SKM-1 treated with dmso at 0.1 percent for 144 hours (cell line): ENCODE results near the gene VEGFC.

ENCODE experiments used
- DNase-seq: peaks from one replicate; lab custom pipeline; 2025; ENCODE audit not compliant: unreplicated experiment; lab: John Stamatoyannopoulos, UW

Gene VEGFC, protein sequence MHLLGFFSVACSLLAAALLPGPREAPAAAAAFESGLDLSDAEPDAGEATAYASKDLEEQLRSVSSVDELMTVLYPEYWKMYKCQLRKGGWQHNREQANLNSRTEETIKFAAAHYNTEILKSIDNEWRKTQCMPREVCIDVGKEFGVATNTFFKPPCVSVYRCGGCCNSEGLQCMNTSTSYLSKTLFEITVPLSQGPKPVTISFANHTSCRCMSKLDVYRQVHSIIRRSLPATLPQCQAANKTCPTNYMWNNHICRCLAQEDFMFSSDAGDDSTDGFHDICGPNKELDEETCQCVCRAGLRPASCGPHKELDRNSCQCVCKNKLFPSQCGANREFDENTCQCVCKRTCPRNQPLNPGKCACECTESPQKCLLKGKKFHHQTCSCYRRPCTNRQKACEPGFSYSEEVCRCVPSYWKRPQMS

DNA sequence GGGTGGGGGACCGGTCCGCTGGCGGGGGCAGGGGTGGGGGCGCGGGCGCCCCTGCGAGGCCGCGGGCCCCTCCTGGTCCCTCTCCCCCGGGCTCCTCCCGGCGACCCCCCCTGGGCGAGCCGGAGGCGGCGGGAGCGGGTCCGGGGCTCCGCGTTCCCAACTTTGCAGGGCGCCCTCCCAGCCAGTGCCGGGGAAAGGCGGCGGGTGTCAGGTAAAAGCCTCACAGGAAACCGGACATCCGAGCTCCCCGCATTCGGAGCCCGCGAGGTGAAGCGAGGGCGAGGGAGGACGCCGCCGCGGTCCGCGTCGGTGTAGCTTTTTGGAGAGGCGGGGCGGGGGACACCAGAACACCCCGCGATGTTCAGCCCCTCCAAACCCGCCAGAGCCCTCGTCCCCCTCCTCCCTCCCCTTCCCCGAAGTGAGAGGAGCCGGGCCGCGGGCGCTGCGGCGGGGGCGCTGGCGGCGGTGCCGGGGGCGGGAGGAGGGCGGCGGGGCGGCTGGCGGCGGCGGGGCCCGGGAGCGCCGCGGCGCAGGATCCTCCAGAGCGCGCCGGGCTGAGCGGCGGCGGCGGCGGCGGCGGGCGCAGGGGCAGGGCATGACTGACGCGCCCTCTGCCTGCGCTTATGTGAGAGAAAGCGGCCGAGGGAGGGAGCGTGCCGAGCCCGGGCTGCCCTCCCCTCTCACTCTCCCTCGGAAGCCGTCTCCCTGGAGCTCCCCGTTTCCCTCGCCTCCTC lies at the start of gene VEGFC:
Gene VEGFC (minus strand): TSS at position 597 of the 734 bp plus-strand sequence. CDS start 611 bp downstream, outside the sequence.
- DNase-seq: peak; percentile 43

DNA sequence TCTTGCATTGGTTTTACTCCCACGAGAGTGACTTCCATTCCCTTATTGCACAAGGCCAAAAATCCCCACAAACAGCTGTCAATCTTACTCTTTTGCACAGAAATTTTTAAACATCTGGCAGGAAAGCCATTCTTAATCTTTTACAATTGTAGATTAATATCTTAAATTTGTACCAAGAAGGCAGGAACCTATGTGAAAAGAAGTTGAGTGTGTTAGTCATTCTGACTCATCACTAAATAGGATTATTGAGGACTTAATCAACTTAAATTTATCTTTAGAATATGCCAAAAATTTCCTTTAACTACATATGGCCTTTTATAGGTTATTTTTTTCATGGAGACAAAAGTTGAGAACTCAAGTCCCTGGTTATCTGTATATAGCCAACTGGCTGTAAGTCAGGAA lies 49.0 kb upstream of the VEGFC start:
- DNase-seq: no peak

DNA sequence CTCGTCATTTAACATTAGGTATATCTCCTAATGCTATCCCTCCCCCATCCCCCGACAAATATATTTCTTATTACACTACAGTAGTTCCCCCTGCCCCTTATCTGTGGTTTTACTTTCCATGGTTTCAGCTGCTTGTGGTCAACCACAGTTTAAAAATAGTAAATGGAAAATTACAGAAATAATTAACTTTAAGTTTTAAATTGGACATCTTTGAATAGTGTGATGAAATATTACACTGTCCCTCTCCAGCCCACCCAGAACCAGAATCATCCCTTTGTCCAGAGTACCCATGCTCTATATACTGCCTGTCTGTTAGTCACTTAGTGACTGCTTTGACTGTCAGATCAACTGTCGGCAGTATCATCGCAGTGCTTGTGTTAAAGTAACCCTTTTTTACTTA lies 47.4 kb upstream of the VEGFC start:
- no peak for DNase-seq

DNA sequence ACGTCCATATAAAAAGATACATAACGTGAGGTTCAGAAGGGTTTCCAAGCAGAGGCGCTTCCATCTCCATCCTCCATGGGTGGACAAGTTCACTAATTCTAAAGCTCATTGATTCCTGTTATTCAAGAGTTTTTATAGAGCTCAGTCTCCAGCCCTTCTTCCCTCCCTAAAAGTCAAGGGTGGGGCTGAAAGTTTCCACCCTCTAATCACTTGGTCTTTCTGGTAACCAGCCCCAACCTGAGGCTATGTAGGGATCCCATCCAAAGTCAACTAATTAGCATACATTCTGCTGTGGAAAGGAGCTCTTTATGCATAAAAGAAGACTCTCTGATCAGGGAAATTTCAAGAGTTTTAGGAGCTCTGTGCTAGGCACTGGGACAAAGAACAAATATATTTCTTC lies 46.9 kb upstream of the VEGFC start:
- DNase-seq: no peak

DNA sequence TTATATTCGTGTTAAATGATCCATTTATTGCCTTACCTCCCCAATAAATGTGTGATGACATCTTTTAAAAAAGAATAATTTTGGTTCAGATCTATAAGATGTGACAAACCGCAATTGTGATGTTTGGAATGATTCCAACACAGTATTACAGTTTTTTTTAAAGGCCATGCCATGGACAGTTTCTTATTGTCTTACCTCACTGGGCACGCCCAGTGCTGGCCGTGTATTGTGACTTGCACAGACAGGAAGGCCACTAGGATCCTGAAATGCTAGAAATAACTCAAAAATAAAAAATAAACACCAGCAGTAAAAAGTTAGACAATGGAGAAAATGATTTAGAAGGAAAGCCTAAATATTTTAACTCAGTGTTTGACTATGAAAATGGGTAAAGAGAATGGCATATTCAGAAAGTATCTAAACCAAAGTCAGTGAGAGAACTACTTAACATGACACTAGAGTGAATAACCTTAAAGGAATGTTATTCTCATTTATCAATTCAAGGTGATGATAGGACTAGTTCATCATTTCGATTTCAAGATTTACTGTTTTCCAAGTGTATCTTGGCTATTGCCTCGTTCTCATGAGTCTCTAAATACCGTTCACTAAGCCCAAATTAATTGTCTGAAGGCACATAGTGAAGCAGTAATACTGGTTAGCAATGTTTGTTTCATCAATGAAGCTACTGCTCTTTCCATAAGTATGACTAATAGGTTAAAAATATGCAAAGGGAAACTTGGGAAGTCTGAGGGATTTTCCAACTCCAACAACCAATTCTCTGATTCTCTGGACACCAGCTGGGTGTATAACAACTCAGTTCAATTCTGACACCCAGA lies 46.1 kb upstream of the VEGFC start:
- DNase-seq: no peak

DNA sequence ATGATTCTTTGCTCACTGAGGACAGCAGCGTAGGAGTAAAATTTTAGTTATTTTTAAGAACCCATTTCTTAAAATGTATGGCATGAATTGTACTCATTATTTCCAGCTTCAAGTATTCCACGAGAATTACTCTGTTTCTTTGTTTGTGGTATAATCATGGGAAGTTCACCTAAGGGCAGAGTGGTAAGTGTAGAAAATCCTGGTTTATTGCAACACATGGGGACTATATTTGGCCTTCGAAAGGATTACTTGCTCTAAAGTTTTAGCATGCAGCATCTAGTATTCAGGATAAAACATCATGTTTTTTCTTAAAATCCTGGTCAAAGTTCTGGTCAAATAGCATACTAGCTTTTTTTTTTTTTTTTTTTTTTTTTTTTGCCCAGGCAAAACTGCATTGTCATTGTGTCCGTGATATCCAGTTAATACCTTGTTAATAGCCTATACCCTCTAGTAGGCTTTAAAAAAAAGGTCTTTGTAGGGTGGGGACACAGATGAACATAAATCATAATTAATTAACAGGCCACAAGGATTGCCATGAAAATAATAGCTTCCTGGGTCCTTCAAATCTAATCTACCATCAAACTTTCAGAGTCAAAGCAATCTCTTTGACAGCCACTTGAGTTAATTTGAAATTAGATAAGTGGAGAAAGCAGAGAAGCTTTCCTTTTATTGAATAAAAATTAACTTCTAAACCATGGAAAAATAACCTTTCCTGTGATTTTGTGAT lies 44.6 kb upstream of the VEGFC start:
- DNase-seq: no peak

DNA sequence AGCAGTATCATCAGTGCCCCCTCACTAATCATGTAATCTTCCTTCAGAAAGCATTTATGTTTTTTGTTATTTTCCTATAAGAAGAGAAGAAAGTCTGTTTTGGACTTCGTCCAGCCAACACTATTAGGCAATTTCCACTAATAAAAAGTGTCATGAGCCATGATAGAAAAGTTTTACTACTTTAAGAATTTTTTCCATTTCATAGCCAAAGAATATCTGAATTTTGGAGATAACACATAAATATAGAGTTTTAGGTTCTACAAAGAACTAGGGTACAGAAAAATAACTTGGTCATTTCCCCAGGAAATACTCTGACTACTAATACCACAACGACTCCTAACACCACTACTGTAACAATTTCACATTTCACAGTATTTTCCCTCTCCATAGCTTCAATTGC lies 41.8 kb upstream of the VEGFC start:
- DNase-seq: no peak

DNA sequence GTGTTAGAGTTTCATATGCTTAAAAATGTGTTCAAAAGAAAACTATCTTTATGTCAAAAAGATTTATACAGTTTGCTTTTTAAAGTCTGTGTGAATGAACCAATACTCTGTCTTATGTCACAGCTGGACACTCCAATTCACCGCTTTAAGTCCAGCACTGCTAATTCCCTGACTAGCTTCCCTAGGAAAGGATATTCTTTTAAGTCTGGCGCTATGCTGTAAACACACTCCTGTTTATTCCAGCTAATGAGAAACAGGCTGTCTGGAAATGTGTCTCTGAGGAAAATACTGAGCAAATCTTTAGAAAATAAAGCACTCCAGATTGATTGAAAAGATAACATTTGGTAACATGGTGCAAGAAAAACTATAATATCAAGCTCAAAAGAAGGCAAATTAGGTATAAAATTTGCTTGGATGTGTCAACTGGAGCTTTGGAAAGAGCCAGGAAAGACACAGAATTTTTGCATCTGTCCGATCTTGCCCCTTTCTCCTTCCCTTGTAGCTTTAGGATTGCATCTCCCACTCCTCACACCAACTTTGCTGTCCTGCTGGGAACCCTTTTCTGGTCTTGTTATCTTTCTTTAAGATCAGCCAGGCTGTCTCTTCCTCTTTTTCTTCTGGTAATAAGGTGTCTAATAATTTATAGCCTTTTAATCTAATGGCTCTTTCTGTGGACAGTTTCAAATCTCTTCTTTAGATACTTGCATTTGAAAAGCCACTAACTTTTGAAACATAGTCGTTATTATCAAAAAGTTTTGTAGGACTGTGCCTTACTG lies 40.9 kb upstream of the VEGFC start:
- no peak for DNase-seq

DNA sequence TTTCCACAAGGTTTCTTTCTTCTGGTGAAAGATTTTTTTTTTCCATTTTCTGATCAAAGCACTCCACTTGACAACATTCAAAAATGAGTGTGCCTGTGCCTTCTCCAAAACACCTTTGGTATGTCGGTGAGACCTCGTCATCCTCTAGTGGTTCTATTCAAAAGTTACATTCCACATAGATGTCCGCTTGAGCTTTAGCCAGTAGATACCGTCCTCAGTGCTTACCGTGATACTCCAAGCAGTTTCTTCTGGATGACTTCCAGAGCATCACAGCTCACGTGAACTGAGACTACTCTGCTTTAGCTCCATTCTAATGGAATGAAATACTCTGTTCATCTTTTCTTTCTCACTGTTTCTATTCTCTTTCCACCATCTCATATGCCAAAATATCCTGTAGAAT lies 38.2 kb upstream of the VEGFC start:
- DNase-seq: no peak

DNA sequence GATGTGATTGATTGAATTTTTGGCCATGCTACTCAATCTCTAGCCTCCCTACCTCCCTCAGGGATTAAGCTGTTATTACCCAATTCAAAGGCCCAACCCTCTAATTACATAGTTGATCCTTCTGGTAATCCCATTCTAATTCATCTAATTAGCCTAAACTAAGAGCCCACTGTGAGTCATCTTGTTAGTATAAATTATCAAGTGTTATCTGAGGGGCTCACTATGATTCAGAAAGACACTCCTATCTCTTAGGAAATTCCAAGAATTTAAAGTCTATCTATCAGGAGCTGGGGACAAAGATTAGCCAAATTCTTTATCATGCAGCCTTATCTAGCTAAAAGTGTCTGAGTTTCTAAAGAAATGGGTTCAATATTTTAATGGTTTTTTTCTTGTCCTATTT lies 32.9 kb upstream of the VEGFC start:
- DNase-seq: no peak

DNA sequence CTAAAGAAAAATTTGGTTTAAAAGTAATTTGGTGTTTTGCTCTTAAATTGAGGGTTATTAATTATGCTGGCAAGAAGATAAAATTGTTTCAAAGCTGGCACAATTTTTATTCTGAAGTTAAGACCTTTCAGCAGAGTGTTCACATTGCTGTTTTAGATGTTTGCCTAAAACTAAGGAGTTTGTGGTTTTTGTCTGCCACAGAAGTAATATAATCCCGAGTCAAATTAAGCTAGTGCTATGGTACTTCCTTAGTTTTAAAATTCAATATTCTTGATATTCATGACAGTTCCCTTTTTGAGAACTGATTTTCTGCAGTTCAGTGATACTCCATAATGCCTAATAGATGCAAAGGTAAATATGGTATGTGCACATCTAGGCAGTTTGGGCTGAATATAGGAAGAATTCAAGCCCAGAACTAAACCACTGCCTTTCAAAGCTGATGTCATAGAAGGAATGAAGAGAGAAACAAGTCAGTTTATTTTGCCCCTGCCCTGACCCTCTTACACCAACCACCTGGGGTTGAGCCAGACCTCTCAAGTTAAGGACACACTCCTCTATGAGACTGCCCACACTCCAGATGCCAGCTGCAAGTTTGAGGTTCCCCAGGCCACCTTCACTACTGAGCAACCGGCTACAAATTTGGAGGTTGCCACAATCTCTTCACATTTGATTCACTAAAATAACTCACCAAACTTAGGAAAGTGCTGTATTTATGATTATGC lies 32.1 kb upstream of the VEGFC start:
- no peak for DNase-seq

DNA sequence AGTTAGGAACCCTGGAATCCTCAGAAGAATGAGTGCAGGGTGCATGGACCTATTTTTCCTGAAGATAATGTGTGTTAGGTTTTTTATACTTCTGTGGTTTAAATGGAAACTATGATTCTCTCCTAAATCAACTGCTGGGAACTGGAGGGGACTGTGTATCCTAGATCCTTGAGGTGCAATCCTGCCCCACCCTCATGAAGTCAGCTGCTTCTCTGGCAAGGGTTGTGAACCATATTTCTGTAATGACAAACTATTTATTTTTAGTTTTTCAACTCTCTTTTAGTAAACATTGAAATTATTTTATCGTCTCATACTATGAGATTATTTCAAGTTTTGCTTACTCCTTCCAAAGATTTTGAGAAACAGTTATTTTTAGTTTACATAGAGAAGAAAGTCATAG lies 25.8 kb upstream of the VEGFC start:
- DNase-seq: no peak

DNA sequence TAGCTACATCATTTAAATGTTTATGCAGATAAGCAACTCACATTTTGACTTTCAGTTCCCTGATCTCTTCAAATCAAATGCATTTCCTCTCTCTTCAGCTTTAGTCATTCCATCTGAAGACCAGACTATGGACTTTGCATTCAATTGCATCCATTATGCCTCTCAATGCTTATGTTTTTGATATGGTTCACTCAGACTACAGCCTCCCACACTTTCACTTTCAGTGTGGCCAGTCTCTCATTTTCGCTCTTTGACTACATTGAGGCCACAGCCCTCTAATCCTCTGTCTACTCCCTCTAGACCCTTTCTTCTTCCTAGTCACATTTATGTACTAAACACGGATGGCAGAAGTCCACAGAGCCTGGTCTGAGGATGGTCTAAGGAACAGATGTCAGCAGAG lies 24.5 kb upstream of the VEGFC start:
- no peak for DNase-seq

DNA sequence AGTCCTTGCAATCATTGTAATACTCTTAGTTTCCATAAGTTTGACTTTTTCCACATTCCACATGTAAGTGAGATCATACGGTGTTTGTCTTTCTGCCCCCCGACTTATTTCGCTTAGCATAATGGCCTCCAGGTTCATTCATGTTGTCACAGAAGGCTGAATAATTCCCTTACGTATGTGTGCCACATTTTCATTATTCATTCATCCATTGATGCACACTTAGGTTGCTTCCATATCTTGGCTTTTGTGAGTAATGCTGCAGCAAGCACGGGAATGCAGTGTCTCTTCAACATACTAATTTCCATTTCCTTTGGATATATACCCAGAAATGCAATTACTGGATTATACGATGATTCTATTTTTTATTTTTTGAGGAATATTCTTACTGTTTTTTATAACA lies 22.0 kb upstream of the VEGFC start:
- DNase-seq: no peak

DNA sequence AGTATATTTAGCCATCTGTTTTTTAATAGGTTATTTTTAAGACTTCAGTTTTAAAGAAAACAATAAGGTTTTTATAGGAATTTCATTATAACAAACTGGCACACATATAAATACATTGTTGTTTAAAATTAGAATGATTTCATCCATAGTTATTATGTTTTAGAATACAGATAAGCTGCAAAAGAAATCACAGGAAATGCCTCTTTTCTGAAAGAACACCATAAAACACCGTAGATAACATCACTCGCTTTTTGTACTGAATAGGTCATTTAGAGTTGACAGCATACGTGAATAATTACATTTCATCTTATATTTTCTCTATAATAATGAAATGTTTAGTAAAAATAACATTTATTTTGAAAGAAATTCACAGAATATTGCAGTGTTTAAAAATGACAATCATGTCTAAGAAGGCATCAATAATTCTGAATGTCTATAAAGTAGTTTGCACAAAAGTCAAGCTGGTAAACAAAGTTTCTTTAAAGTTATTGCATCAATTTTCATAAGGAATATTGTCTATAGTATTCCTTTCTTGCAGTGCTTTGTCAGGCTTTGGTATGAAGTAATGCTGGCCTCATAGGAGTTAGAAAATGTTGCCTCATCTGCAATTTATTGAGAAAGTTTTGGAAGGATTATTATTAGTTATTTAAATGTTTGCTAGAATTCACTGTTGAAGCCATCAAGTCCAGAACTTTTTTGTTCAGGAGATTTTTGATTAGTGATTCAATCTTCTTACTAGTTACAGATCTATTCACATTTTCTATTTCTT lies 17.9 kb upstream of the VEGFC start:
- no peak for DNase-seq

DNA sequence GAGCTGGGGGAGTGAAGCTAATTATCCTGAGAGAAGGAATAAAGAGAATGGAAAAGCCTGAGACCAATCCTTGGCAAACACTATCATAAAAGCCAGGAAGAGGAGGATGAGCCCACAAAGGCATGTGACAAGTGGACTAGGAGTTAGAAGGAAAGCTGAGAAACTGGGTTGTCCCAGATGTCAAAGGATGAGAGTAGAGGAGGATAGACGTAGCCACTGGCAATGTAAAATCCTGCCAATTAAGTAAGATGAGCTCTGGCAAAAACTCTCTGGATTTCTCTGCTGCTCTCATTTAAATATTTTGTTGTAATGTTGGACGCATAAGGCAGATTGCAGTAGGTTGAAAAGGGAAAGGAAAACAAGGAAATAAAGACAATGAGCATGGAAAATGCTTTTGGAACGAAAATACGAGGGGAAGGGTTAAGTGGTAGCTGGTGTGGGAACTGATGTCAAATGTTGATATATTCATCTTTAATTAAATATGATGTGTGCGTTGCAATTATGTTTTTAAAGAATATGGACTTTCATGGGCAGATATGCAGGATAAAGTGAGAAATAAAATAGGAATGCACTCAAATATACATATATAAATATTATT lies 14.2 kb upstream of the VEGFC start:
- no peak for DNase-seq

DNA sequence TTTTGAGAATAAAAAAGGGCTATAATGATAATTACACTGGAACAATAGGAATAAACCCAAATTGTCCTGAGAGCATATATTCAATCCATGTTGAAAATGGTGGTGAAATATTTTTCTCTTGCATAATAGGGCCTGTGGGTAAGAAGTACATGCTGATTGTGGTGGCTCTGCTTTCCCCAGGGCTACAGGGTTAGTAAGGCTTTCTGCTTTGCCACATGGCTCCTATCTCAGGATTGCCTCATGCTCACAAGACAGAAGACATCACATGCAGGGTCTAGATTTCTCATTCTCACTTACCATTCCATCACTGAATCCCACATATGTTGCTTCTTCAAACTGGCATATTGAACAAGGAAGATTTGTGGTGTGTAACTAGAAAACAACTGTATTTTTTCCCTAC lies 12.4 kb upstream of the VEGFC start:
- peak; percentile 42 for DNase-seq

DNA sequence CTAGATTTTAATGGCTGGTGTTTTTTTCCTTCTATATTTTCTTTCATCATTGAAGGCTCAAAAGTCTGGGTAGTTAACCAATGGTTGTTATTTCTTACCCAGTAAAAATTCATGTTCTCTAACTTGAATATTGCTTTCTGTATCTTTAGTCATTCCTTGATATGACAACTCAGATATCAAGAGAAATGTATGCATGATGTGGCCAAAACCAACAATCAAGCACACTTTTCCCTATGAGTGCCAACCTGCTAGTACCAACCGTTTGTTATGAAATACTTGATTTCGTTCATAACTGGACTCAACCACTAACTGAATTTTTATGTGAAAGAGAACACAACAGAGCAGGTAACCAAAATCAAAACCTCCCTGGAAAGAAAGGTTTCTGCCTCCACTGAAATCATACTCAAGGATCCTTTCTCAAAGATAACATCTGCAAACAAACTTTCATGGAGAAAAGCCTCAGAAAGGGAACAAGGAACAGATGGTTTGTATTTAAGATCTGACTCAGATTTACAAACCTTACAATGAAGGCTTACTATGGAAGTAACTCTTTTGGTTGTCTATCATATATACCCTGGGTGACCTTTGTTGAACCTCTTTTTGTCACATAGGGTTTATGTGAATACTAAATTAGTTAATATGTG lies 8.3 kb upstream of the VEGFC start:
- no peak for DNase-seq
